ENCODE results near the gene GNAQ. TPM values are rescaled to one million over a fixed set of nuclear protein-coding genes. Genes with fewer than 3 reads are reported as not detected.

GNAQ gene
- total RNA-seq, 4 donors from 2014 or later: 64.0 to 80.4 (median 69.2) TPM

DNA sequence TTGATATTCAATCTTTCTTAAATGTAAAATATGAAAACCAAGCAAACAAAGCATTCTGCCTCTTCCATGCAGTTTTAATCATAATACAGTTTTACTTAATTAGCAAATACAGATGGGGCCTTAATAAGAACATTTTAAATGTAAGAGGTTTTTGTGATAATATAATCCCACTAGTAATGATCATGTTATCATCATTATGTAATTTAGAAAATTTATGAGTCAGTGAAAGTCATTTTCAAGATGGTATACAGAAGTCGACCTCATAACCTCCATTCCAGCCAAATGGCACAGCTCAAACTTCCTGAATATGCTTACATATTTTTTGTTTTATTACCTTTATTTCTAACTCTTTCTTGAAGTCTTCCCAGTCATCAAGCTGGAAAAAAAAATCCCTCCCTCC lies 281.3 kb downstream of the GNAQ start:
- TF ChIP-seq POLR2A (IDR thresholded peaks at IDR 0.05; ENCODE audit: low read depth): no peak
- TF ChIP-seq EP300 (IDR thresholded peaks at IDR 0.05): no peak
- no peak for TF ChIP-seq POLR2AphosphoS5 (IDR thresholded peaks at IDR 0.05)
- TF ChIP-seq, protein P1, sequence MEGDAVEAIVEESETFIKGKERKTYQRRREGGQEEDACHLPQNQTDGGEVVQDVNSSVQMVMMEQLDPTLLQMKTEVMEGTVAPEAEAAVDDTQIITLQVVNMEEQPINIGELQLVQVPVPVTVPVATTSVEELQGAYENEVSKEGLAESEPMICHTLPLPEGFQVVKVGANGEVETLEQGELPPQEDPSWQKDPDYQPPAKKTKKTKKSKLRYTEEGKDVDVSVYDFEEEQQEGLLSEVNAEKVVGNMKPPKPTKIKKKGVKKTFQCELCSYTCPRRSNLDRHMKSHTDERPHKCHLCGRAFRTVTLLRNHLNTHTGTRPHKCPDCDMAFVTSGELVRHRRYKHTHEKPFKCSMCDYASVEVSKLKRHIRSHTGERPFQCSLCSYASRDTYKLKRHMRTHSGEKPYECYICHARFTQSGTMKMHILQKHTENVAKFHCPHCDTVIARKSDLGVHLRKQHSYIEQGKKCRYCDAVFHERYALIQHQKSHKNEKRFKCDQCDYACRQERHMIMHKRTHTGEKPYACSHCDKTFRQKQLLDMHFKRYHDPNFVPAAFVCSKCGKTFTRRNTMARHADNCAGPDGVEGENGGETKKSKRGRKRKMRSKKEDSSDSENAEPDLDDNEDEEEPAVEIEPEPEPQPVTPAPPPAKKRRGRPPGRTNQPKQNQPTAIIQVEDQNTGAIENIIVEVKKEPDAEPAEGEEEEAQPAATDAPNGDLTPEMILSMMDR (IDR thresholded peaks at IDR 0.05): no peak
- peak overlapping the region in 1 of 4 donors; percentile 64 for H3K27ac ChIP-seq (replicated peaks in 1 of 4)
- no peak overlapping the region for H3K4me3 ChIP-seq
- intact Hi-C loops (cut with DNase I): loop anchor here (5.0 kb wide), 1 partner anchor 282 kb away; the partner anchor contains the start of gene GNAQ
- H3K36me3 ChIP-seq: no peaks in the 10 kb centered on the region
- H3K4me1 ChIP-seq: peaks cover 12 to 54% (median 47%) of the 10 kb centered on the region in 4 donors
- no peak for DNase-seq (ENCODE audit: extremely low spot score)
- 32% methylated on average over 1 of the region's 1 CpG for WGBS
- H3K27me3 ChIP-seq: no peaks in the 10 kb centered on the region
- H3K9me3 ChIP-seq: no peaks in the 10 kb centered on the region

DNA sequence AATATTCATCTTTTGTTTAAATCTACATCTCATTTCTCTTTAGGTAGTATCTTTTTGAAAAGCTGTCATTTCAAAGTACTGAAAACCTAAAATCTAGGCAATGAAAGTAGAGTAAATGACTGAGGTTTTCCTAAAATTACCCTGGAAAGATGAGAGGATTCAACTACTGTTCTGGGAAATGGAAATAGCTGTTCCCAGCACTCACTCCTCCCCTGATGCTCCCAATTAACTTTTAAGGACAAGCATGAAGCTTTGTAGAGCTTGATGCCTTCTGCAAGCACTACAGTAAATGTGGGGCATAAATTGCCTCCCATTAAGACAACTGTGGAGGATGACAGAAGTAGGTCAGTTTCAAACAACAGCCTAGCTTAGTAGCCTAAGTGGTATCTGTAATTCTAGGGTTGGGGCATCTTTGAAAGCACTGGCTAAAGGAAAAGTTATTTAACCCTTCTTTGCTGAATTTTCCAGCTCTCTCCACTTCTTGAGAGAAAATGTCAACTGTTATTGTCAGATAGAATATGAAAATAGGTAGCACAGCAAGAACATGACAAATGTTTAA lies 283.3 kb downstream of the GNAQ start:
- Histone ChIP-seq H3K27me3 (no peaks in the 10 kb centered on the region), H3K36me3 (no peaks in the 10 kb centered on the region), H3K4me3 (no peak overlapping the region), H3K9me3 (no peaks in the 10 kb centered on the region), H3K4me1 (peaks cover 12 to 69% (median 66%) of the 10 kb centered on the region in 4 donors), H3K27ac (replicated peaks in 1 of 4) (peak overlapping the region in 1 of 4 donors; percentile 2)
- DNase-seq (ENCODE audit: extremely low spot score): no peak
- no peak for TF ChIP-seq EP300 (IDR thresholded peaks at IDR 0.05)
- TF ChIP-seq, protein P1 (IDR thresholded peaks at IDR 0.05): no peak
- TF ChIP-seq POLR2AphosphoS5 (IDR thresholded peaks at IDR 0.05): no peak
- TF ChIP-seq POLR2A (IDR thresholded peaks at IDR 0.05; ENCODE audit: low read depth): no peak
- intact Hi-C loops (cut with DNase I): no loop called here

DNA sequence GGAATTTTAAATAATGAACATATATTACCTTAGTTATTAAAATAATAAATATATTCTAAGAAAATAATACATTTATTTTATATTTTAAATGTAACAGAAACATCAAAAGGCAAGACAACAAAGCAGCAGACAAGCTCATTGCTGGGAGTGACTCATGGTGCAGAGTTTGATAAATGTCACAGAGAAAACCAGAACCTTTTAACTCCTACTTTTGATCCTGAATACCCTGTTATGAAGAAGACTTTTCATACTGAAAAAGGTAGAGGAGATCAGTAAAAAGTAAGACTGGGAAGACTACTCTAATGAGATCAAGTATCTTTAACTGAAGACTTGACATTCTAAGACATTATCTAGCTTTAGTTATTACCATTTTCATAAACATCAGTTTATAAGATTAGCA lies 284.4 kb downstream of the GNAQ start:
- Histone ChIP-seq H3K27me3 (no peaks in the 10 kb centered on the region), H3K27ac (replicated peaks in 1 of 4) (peak overlapping the region in 1 of 4 donors; percentile 2), H3K9me3 (no peaks in the 10 kb centered on the region), H3K4me3 (no peak overlapping the region), H3K4me1 (peaks cover 11 to 73% (median 70%) of the 10 kb centered on the region in 4 donors), H3K36me3 (no peaks in the 10 kb centered on the region)
- intact Hi-C loops (cut with DNase I): no loop called here
- TF ChIP-seq EP300 (IDR thresholded peaks at IDR 0.05) (no peak), POLR2A (IDR thresholded peaks at IDR 0.05; ENCODE audit: low read depth) (no peak), POLR2AphosphoS5 (IDR thresholded peaks at IDR 0.05) (no peak)
- TF ChIP-seq, protein P1 (IDR thresholded peaks at IDR 0.05): no peak
- no peak for DNase-seq (ENCODE audit: extremely low spot score)

DNA sequence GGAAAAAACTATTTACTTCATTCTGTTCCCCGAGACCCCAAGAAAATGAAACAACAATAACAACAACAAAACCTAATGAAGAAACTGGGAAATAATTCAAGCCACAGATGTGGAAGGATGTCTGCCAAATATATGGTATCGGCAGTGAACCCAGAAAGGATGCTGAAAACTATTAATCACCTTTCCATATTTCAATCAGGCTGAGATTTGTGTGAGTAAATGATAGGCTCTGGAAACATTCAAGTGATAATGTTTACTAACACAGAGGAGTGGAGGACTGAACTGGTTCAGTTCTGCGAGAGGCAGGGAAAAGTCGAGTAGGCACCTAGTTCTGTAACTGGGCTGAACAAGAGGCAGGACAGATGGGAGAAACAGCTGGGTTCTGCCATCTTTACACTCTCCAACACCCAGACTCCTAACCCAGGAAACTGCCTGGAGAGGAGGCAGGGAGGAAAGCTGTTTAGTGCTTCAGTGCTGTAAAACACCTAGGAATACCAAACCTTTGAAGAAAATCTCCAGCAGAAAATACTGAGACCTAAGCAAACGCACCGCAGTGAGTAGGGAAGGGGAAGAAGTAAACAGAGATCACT lies 286.7 kb downstream of the GNAQ start:
- no peak for TF ChIP-seq POLR2AphosphoS5 (IDR thresholded peaks at IDR 0.05)
- TF ChIP-seq, protein P1 (IDR thresholded peaks at IDR 0.05): no peak
- TF ChIP-seq POLR2A (IDR thresholded peaks at IDR 0.05; ENCODE audit: low read depth): no peak
- no peak for TF ChIP-seq EP300 (IDR thresholded peaks at IDR 0.05)
- Histone ChIP-seq H3K27me3 (no peaks in the 10 kb centered on the region), H3K4me1 (peaks cover 0 to 64% (median 61%) of the 10 kb centered on the region in 4 donors), H3K4me3 (no peak overlapping the region), H3K27ac (replicated peaks in 1 of 4) (peak overlapping the region in 2 of 4 donors; percentile 13 to 40), H3K9me3 (no peaks in the 10 kb centered on the region), H3K36me3 (no peaks in the 10 kb centered on the region)
- DNase-seq (ENCODE audit: extremely low spot score): no peak
- 74% methylated on average over 6 of the region's 6 CpGs for WGBS
- intact Hi-C loops (cut with DNase I): no loop called here
